Panc1 (cell line): ENCODE results near the gene C1QC.

Experiments used
- CTCF ChIP-seq: fragments of 450-650 bp; IDR thresholded peaks from 2 replicates; pipeline ENCODE4 v1.5.1; 2017; ENCODE audit warnings: mild to moderate bottlenecking
- POLR2AphosphoS5 ChIP-seq: IDR thresholded peaks from 2 replicates; pipeline ENCODE4 v1.6.1; 2012; ENCODE audit warnings: mild to moderate bottlenecking, low read depth, low read length, moderate library complexity
- REST ChIP-seq, 2 experiments: IDR thresholded peaks; 2 replicates each; pipeline ENCODE4 v1.6.1; 2011 to 2012; ENCODE audit warnings: low read depth in 2 of 2, control low read depth in 1 of 2, low read length in 1 of 2, mild to moderate bottlenecking in 1 of 2, moderate library complexity in 1 of 2; ENCODE audit not compliant: insufficient read depth in 1 of 2
- SIN3A ChIP-seq: IDR thresholded peaks from 2 replicates; pipeline ENCODE4 v1.6.1; 2012; ENCODE audit warnings: low read depth, mild to moderate bottlenecking, low read length, moderate library complexity, borderline replicate concordance; ENCODE audit not compliant: insufficient read depth
- TCF7L2 ChIP-seq: IDR thresholded peaks from 2 replicates; pipeline ENCODE4 v1.6.1; 2011; ENCODE audit warnings: mild to moderate bottlenecking, low read depth, low read length, inconsistent platforms

GRCh38 chr1:22602060-22602740 is 41.2 kb upstream of the C1QC start:
- TF ChIP-seq TCF7L2, result no peak
- no peak for TF ChIP-seq CTCF
- TF ChIP-seq POLR2AphosphoS5, result no peak
- no peak for TF ChIP-seq REST (IDR thresholded peaks at IDR 0.05; ENCODE audit: insufficient read depth in 1 of 2, low read depth in 2 of 2, low read length in 1 of 2)
- no peak for TF ChIP-seq SIN3A
